Renal cortex interstitium (tissue), 11 donors: ENCODE data around the gene DVL2. TPM values are rescaled to one million over a fixed set of nuclear protein-coding genes. Genes with fewer than 3 reads are reported as not detected.
A peak's percentile ranks its signal among the peaks of the same experiment; 100 is the strongest.
"Not testable (repeated sequence)": the region's sequence is repeated elsewhere in the genome, so short reads cannot be mapped to it uniquely, and the experiment has no call there.

Source experiments
- DNase-seq, 11 donors: peaks; one replicate each; pipeline ENCODE4 v3.0.0-alpha.2; 2013; ENCODE audit warnings: low read depth in 9 of 11, low spot score in 4 of 11; ENCODE audit errors: extremely low read depth in 1 of 11
- polyA plus RNA-seq, 3 donors: library from polyadenylated mRNA; unstranded; fragments of 120-200 nt; gene quantifications; one replicate each; pipeline ENCODE4 v1.2.1, GENCODE V29; 2013; ENCODE audit not compliant: insufficient read length in 3 of 3

The DVL2 gene
- polyA plus RNA-seq, 3 donors, result 49.8 to 66.7 (median 64.4) TPM

DNA sequence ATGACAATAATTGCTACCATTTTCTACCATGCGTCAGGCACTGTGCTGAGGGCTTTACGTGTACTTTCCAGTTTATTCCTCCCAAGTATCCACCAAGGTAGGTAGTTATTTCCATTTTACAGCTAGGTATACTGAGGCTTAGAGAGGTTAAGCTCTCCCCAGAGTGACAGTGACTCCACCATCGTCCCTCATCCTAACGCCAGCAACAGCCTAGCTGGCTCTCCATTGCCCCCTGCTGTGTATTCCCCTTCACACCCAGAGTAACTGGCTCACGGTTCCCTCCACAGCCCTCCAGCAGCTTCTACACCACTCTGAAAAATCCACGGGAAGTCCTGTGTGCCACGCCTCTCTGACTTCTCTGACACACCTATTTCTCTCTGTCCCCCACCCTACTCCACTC is 48.1 kb downstream of the DVL2 start:
- no peak for DNase-seq

DNA sequence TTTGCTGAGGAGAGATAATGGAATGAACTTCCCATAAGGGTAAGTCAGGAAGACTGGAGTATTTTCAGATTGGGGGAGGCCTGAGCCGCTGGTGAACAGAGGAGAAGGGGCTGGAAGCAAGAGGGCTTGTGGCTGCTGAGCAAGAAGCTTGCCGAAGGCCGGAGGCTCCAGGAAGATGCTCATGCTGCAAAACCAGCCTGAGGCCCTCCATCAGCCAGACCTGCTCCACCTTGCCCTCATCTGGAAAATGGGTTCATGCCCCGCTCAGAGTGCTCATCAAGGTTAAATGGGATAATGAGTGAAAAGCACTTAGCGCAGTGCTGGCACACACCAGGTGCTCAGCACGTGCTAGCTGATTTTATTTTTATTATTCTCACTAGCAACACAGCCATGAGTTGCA is 49.7 kb downstream of the DVL2 start:
- no peak for DNase-seq

- DNase-seq, result peak in 4 of 11 donors; percentile 51 to 82 (median 60)
These were observed 50.2 kb downstream of the DVL2 start for GRCh38 chr17:7184091-7184488.

DNA sequence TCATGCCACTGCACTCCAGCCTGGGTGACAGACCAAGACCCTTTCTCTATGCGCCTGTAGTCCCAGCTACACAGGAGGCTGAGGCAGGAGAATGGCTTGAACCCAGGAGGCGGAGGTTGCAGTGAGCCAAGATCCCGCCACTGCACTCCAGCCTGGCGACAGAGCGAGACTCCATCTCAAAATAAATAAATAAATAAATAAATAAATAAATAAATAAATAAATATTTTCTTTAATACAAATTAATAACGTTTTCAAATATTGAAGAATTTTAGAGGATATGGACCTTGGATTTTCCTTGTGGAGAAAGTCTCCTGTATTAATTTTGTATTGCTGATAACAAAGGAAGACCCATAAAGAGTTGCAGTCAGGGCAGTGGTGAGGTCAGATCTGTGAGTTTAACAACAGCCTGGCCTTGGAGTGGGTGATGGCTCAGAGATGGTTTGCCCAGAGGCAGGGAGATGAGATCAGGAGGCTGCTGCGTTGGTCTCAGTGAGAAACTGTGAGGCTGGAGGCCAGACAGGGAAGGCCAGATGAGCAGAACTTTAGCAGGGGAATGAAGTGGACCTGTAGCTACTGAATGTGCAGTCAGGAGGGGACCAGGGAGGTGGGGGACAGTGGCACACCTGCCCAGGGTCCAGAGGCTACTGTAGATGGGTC is 50.8 kb downstream of the DVL2 start:
- no peak for DNase-seq

GRCh38 chr17:7182101-7182500 is 52.2 kb downstream of the DVL2 start:
- DNase-seq, result not testable (repeated sequence)

DNA sequence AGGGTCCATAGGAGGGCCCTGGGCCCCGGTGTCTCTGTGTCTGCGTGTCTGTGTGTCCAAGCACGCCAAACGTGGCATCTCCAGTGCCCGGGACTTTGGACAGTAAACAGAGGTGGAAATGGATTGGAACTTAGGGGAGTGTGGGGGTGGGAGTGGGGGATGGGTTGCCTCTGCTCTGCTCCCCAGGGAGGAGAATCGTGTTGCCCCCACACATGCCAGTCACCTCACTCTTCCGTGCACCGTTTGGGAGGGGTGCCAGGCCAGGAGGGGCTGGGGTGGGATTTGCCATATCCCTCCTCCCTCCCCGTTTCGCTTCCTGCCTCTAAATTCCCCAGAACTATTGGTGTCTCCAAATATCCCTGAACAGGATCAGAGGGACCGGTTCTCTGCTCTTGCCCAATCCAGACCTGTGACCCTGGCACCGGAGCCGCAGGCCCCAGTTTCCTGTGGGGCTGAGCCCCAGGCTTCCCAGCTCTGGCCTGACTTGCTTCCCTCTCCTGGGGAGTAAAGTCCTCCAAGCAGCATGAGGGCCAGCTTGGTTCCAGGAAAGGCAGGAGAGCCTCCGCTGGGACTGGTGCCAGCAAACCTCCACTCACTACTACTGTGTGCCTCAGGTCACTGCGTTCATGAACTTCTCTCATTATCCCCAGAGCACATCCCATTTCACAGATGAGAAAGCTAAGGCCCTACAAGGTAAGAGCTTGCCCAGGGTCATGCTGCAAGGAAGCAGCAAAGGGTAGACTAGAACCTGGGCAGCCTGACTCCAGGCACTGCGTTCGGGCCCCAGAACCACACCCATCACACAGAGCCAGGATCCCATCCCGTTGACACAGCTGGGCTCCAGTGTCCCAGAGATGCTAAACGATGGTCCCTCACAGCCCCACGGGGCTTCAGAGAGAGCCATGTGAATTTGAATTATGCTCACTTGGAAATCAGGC is 54.7 kb downstream of the DVL2 start, which contains the start of gene ASGR1:
ASGR1 (minus strand) TSS at position 54 of the 938 bp plus-strand sequence. CDS start 807 bp downstream, outside the sequence.
- no peak for DNase-seq

- DNase-seq, result no peak
These were observed 55.4 kb downstream of the DVL2 start for GRCh38 chr17:7178973-7179316.

DNA sequence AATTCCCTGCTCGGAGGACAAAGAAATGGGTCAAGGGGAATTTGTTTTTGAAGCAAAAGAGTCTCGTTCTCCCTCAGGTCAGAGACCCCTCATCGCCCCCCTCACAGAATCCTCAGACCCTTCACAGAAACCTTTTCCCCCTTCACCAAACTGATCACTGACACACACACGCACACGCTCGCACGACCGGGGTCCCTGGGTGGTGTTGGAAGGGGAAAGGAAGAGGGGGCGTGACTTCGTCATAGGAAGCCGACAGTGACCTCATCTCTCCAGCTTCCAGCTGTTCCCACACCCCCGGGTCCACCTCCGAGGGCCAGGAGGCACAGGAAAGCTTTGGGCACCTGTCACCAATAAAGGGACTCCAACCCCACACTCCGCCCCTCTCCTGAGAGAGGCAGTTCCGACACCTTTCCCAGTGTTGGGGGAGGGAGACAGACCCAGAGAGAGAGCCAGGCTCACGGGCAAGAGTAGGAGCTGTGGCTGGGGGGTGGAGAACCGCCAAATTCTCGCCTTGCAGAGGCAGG is 56.3 kb downstream of the DVL2 start:
- peak in 5 of 11 donors; percentile 42 to 66 (median 49) for DNase-seq

- peak in 10 of 11 donors; percentile 70 to 84 (median 82) for DNase-seq
These were observed 56.9 kb downstream of the DVL2 start for GRCh38 chr17:7177191-7177953.

DNA sequence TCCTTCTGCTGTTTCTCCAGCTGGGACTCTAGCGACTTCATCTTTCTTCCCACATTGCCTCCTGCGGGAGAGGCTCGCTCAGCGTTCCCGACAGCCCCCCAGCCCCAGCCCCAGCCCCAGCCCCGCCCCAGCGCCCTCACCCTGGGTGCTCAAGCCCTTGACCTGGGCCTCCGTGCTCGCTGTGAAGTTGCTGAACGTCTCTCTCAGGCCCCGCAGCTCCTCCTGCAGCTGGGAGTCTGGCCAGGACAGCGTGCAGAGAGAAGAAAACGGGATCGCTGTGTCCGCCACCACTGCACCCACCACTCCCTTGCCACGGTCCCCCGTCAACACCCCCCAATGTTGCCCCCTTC is 57.5 kb downstream of the DVL2 start:
- peak in 3 of 11 donors; percentile 27 to 35 (median 33) for DNase-seq

GRCh38 chr17:7176107-7176840 is 58.0 kb downstream of the DVL2 start:
- no peak for DNase-seq

Other genes with a start within 250 kb of the DVL2 start
- gene ALOX12, start 238.5 kb downstream of the DVL2 start, polyA plus RNA-seq, result 1 to 10 TPM; 1.6 to 2.6 (median 2.3) TPM
- gene RNASEK, start 221.9 kb downstream of the DVL2 start, polyA plus RNA-seq, result 100 to 1,000 TPM; 162 to 199 (median 190) TPM
- 10 to 100 TPM; 23.7 to 28.0 (median 25.2) TPM for gene BCL6B, start 211.5 kb downstream of the DVL2 start, polyA plus RNA-seq
- gene SLC16A13, start 198.5 kb downstream of the DVL2 start, polyA plus RNA-seq, result 1 to 10 TPM; 3.3 to 4.6 (median 4.5) TPM
- under 1 TPM; 0.52 to 0.67 (median 0.53) TPM for gene SLC16A11, start 190.4 kb downstream of the DVL2 start, polyA plus RNA-seq
- 1 to 10 TPM in 1 of 3 donors, under 1 TPM in 2; 0.89 to 2.2 (median 0.92) TPM for gene CLEC10A, start 154.3 kb downstream of the DVL2 start, polyA plus RNA-seq
- gene ASGR2, start 119.7 kb downstream of the DVL2 start, polyA plus RNA-seq, result 1 to 10 TPM in 2 of 3 donors, under 1 TPM in 1; 0.89 to 2.6 (median 2.1) TPM
- 10 to 100 TPM in 1 of 3 donors, 1 to 10 TPM in 2; 6.1 to 10.7 (median 7.2) TPM for gene ASGR1, start 55.1 kb downstream of the DVL2 start, polyA plus RNA-seq
- gene DLG4, start 14.7 kb downstream of the DVL2 start, polyA plus RNA-seq, result 10 to 100 TPM; 28.3 to 47.7 (median 37.6) TPM
- gene ACADVL, start 14.6 kb downstream of the DVL2 start, polyA plus RNA-seq, result 100 to 1,000 TPM; 438 to 579 (median 497) TPM
- gene PHF23, start 4.9 kb upstream of the DVL2 start, polyA plus RNA-seq, result 10 to 100 TPM; 51.3 to 65.8 (median 53.1) TPM
- 100 to 1,000 TPM; 435 to 476 (median 455) TPM for gene GABARAP, start 7.9 kb upstream of the DVL2 start, polyA plus RNA-seq
- 100 to 1,000 TPM; 151 to 152 (median 151) TPM for gene CTDNEP1, start 17.2 kb upstream of the DVL2 start, polyA plus RNA-seq
- gene ELP5, start 17.7 kb upstream of the DVL2 start, polyA plus RNA-seq, result 10 to 100 TPM; 51.6 to 63.0 (median 55.1) TPM
- gene CLDN7, start 28.0 kb upstream of the DVL2 start, polyA plus RNA-seq, result 10 to 100 TPM; 41.1 to 74.2 (median 41.8) TPM
- gene SLC2A4, start 47.2 kb upstream of the DVL2 start, polyA plus RNA-seq, result 1 to 10 TPM; 1.8 to 2.7 (median 2.5) TPM
- 1 to 10 TPM; 3.8 to 5.3 (median 5.2) TPM for gene YBX2, start 60.1 kb upstream of the DVL2 start, polyA plus RNA-seq
- gene EIF5A, start 73.1 kb upstream of the DVL2 start, polyA plus RNA-seq, result 100 to 1,000 TPM; 313 to 353 (median 324) TPM
- 100 to 1,000 TPM in 1 of 3 donors, 10 to 100 TPM in 2; 95.6 to 101 (median 97.4) TPM for gene GPS2, start 80.8 kb upstream of the DVL2 start, polyA plus RNA-seq
- gene NEURL4, start 94.8 kb upstream of the DVL2 start, polyA plus RNA-seq, result 10 to 100 TPM; 30.6 to 38.2 (median 36.1) TPM
- 10 to 100 TPM in 1 of 3 donors, 1 to 10 TPM in 2; 7.0 to 12.5 (median 7.6) TPM for gene ACAP1, start 102.0 kb upstream of the DVL2 start, polyA plus RNA-seq
- 10 to 100 TPM; 10.7 to 13.9 (median 12.0) TPM for gene KCTD11, start 117.6 kb upstream of the DVL2 start, polyA plus RNA-seq
- gene TMEM95, start 120.6 kb upstream of the DVL2 start, polyA plus RNA-seq, result not detected
- gene TNK1, start 146.6 kb upstream of the DVL2 start, polyA plus RNA-seq, result 1 to 10 TPM; 5.1 to 9.0 (median 6.0) TPM
- gene PLSCR3, start 160.0 kb upstream of the DVL2 start, polyA plus RNA-seq, result 10 to 100 TPM; 28.8 to 41.5 (median 41.4) TPM
- 10 to 100 TPM; 81.9 to 99.2 (median 87.3) TPM for gene TMEM256, start 169.6 kb upstream of the DVL2 start, polyA plus RNA-seq
- gene NLGN2, start 173.3 kb upstream of the DVL2 start, polyA plus RNA-seq, result 10 to 100 TPM; 21.4 to 36.4 (median 29.0) TPM
- gene SPEM1, start 185.8 kb upstream of the DVL2 start, polyA plus RNA-seq, result under 1 TPM in 2 of 3 donors, not detected in 1; 0.10 to 0.22 TPM
- gene SPEM2, start 191.1 kb upstream of the DVL2 start, polyA plus RNA-seq, result not detected
- gene SPEM3, start 194.3 kb upstream of the DVL2 start, polyA plus RNA-seq, result not detected
- gene TMEM102, start 200.9 kb upstream of the DVL2 start, polyA plus RNA-seq, result 1 to 10 TPM; 3.4 to 5.2 (median 4.6) TPM
- gene FGF11, start 205.0 kb upstream of the DVL2 start, polyA plus RNA-seq, result 10 to 100 TPM in 1 of 3 donors, 1 to 10 TPM in 2; 5.6 to 12.6 (median 8.0) TPM
- 10 to 100 TPM in 2 of 3 donors, 1 to 10 TPM in 1; 9.3 to 10.7 (median 10.4) TPM for gene CHRNB1, start 210.5 kb upstream of the DVL2 start, polyA plus RNA-seq
- 10 to 100 TPM; 34.9 to 54.9 (median 40.9) TPM for gene ZBTB4, start 245.1 kb upstream of the DVL2 start, polyA plus RNA-seq
- under 1 TPM in 2 of 3 donors, not detected in 1; 0.26 TPM for gene SLC35G6, start 246.9 kb upstream of the DVL2 start, polyA plus RNA-seq
- 100 to 1,000 TPM; 131 to 134 (median 134) TPM for gene POLR2A, start 249.8 kb upstream of the DVL2 start, polyA plus RNA-seq